VCaP (cell line): ENCODE measurements around the gene CYP27A1.
"Not testable (repeated sequence)": the region's sequence is repeated elsewhere in the genome, so short reads cannot be mapped to it uniquely, and the experiment has no call there.

ENCODE experiments used
- H3K27ac ChIP-seq: fragments of 450-650 bp; 2 replicates; pipeline ENCODE4 v1.5.1; 2017
- TF ChIP-seq, protein P1 (sequence below): fragments of 450-650 bp; conservative IDR thresholded peaks from 2 replicates; pipeline ENCODE4 v1.5.1; 2017; ENCODE audit warnings: mild to moderate bottlenecking, moderate library complexity

The CYP27A1 gene

DNA sequence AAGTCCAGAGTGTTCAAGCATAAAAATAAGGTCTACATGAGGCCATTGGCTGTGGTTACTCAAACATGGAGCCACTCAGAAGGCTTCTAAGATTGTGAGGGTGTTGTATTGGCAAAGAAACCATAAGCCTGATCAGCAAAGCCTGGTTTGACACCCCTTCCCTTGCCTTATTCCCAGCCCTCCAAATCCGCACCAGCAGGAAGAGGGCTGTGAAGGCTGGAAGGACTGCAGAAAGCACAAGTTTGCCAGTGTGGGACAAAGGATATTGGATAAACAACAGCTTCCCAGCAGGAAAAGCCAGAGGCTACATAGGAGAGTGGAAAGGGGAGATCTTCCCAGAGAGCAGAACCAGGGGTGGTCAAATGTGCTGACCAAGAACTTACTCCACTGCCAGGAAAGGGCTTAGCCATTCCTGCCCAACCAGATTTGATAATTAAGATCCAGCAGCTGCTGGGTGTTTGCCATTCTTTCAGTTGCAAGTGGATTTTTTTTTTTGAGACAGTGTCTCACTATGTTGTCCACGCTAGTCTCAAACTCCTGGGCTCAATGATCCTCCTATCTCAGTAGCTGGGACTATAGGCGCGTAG, 51.2 kb downstream of the CYP27A1 start:
- TF ChIP-seq, protein P1, sequence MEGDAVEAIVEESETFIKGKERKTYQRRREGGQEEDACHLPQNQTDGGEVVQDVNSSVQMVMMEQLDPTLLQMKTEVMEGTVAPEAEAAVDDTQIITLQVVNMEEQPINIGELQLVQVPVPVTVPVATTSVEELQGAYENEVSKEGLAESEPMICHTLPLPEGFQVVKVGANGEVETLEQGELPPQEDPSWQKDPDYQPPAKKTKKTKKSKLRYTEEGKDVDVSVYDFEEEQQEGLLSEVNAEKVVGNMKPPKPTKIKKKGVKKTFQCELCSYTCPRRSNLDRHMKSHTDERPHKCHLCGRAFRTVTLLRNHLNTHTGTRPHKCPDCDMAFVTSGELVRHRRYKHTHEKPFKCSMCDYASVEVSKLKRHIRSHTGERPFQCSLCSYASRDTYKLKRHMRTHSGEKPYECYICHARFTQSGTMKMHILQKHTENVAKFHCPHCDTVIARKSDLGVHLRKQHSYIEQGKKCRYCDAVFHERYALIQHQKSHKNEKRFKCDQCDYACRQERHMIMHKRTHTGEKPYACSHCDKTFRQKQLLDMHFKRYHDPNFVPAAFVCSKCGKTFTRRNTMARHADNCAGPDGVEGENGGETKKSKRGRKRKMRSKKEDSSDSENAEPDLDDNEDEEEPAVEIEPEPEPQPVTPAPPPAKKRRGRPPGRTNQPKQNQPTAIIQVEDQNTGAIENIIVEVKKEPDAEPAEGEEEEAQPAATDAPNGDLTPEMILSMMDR, result no peak
- H3K27ac ChIP-seq, result no peak overlapping the region

DNA sequence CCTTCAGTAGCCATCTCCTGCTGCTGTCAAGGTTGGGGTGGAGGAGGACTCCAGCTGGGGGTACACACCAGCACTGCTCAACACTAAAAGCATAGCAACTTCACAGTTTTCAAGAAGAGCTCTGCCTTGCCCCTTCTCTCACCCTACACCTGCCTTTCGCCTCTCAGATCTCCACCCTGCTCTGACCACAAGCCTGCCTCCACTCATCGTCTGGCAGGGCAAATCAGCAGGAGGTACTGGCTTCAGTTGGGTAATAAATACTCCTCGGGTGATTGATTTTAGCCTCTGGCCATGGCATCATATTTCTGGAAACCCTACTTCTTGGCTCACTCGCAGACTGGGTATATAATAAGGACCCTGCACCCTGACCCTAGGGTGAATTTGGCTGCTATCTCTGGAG, 52.7 kb downstream of the CYP27A1 start:
- TF ChIP-seq, protein P1, result no peak

DNA sequence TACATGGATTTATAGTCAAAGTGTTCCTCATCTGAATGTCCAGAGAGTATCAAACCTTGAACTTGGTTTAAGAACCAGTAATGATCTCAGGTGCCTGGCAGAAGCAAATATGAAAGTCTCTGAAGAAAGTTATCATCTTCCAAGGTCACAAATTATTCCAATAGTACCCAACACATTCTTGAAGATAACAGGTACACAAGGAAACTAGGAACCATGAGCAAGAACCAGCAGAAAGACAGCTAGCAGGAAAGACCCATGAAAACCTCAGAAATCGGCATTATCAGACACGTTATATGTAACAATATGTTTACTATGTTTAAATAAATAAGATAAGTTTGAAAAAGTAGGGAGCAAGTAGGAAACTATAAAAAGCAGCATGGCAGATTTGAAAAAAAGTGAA, 55.5 kb downstream of the CYP27A1 start:
- TF ChIP-seq, protein P1, result no peak
- no peak overlapping the region for H3K27ac ChIP-seq

More for the DNA sequence above, 52.7 kb downstream of the CYP27A1 start:
- H3K27ac ChIP-seq, result no peak overlapping the region

DNA sequence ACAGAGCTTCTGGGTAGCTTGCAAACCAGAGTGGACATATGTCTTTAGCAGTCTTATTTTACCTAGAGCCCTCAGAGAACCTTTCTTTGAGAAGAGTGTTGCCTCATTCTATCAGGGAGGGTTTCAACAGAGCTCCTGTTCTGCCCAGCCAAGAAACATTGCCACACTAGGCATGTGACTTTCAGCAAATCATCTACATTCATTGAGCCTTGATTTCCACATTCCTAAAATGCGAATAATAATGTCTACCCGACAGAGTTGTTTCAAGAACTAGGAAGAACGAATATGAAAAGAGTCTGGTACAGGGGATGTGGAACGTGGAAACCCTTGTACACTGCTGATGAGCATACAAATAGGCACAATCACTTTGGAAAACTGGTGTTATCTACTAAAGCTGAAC, 57.5 kb downstream of the CYP27A1 start:
- H3K27ac ChIP-seq, result no peak overlapping the region
- TF ChIP-seq, protein P1, result no peak

DNA sequence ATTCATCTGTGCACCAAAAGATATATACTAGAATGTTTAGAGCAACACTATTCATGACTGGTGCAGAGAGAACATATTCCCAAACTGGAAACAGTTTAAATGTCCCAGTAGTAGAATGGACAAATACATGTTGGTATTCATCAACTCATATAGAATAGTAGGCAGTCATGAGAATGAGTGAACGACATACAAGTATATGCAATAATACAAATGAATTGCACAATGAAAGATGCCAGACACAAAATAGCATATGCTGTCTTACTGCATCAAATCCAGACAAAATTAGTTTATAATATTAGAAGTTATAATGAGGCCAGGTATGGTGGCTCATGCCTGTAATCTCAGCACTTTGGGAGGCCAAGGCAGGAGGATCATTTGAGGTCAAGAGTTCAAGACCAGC, 57.9 kb downstream of the CYP27A1 start:
- H3K27ac ChIP-seq, result no peak overlapping the region
- TF ChIP-seq, protein P1, result no peak

DNA sequence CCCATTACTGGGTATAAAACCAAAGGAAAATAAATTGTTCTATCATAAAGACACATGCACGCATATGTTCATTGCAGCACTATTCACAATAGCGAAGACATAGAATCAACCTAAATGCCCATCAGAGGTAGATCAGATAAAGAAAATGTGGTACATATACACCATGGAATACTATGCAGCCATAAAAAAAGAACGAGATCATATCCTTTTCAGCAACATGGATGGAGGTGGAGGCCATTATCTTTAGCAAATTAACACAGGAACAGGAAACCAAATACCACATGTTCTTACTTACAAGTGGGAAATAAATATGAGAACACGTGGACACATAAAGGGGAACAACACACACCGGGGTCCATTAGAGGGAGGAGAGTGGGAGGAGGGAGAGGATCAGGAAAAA, 62.4 kb downstream of the CYP27A1 start:
- not testable (repeated sequence) for H3K27ac ChIP-seq

DNA sequence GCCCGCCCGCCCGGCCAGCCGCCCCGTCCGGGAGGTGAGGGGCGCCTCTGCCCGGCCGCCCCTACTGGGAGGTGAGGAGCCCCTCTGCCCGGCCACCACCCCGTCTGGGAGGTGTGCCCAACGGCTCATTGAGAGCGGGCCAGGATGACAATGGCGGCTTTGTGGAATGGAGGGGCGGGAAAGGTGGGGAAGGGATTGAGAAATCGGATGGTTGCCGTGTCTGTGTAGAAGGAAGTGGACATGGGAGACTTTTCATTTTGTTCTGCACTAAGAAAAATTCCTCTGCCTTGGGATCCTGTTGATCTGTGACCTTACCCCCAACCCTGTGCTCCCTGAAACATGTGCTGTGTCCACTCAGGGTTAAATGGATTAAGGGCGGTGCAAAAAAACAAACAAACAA, 65.0 kb downstream of the CYP27A1 start:
- H3K27ac ChIP-seq, result not testable (repeated sequence)

DNA sequence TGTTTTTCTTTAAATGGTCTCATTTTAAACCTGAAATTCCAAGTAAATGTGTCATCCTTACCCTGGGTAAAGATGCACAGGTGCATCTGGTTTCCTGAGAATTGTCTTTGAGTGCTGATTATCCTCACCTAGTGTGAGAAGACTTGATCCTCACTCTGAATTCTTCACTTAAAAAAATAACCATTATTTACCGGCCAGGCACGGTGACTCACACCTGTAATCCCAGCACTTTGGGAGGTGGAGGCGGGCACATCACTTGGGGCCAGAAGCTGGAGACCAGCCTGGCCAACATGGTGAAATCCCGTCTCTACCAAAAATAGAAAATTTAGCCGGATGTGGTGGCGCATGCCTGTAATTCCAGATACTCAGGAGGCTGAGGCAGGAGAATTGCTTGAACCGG, 67.8 kb downstream of the CYP27A1 start:
- TF ChIP-seq, protein P1, result no peak
- no peak overlapping the region for H3K27ac ChIP-seq

DNA sequence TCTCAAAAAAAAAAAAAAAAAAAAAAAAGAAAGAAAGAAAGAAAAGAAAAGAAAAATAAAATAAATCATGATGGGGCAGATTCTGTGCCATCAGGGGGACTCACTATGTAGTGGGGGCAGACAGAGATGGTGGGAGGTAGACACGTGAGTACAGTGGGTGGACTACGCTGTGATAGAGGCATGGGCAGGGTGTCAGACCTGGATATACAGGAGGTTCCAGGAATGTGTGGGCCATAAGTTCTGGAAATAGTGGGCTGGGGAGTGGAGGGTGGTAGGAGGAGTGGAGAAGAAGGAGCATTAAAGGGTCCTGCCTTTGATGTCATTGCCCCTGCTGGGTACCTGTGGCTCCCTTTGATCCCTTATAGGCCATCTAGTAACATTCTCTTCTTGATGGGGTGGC, 68.8 kb downstream of the CYP27A1 start:
- TF ChIP-seq, protein P1, result no peak

More for the DNA sequence above, 68.8 kb downstream of the CYP27A1 start:
- H3K27ac ChIP-seq, result no peak overlapping the region
